Measurements from ENCODE around the gene NFIC.

DNA sequence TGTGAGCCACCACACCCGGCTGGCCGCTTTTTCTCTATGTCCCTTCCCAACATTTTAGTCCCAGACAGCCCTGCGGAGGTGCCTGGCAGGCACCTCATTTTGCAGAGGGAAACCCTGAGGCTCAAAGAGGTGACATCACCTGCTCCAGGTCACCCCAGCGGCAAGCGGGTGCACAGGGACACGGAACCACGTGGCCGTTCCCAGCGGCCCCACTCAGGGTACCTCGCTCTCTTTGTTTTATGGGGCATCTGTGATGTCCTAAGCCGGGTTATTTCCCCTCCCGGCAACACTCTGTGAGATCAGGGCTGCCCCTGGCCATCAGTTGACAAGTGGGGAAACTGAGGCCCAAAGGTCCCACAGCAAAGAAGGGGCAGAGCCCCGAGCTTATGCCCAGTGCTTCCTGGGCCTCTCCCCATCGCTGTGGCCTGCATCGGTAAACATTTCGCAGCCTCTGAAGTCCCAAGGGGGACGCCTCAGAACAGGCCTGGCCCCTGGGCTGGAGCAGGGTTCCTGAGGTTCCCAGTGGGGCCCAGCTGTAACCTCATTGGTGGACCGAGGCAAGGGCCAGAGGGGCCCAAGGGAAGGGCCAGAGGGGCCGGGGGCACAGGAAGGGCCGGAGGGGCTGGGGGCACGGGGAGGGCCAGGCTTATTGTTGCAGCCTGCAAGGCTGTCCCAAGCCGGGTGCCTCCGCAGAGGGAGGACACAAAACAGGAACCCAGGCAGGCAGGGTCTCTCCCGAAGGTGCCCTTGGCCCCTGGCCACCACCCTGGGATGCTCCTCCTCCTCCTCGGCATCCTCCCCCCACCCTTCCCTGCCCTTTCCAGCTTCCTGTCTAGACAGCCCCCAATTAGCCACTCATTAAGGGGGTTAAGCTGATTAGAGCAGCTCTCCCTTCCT, 75.0 kb downstream of the NFIC start:
- TF ChIP-seq, protein P1, sequence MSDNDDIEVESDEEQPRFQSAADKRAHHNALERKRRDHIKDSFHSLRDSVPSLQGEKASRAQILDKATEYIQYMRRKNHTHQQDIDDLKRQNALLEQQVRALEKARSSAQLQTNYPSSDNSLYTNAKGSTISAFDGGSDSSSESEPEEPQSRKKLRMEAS (IDR thresholded peaks at IDR 0.05; ENCODE audit: low read depth, low read length), result no peak
- TF ChIP-seq CTCF (IDR thresholded peaks at IDR 0.05; ENCODE audit: low read depth, low read length), result no peak
- TF ChIP-seq POLR2A (IDR thresholded peaks at IDR 0.05; ENCODE audit: extremely low read depth, insufficient read length), result no peak
- no peak for TF ChIP-seq MYC (IDR thresholded peaks at IDR 0.05; ENCODE audit: low read depth, low read length)
